Activated T-cell treated with anti-CD3 and anti-CD28 coated beads, Interleukin-2, amount 50 U/mL, for 48 hours (primary cell): Measurements from ENCODE around the gene SOX13.
A peak's percentile ranks its signal among the peaks of the same experiment; 100 is the strongest.
"Not testable (repeated sequence)": the region's sequence is repeated elsewhere in the genome, so short reads cannot be mapped to it uniquely, and the experiment has no call there.

Experiments used
- DNase-seq, 2 experiments: peaks; one replicate each; pipeline ENCODE4 v3.0.0-alpha.2; 2020

SOX13 gene

DNA sequence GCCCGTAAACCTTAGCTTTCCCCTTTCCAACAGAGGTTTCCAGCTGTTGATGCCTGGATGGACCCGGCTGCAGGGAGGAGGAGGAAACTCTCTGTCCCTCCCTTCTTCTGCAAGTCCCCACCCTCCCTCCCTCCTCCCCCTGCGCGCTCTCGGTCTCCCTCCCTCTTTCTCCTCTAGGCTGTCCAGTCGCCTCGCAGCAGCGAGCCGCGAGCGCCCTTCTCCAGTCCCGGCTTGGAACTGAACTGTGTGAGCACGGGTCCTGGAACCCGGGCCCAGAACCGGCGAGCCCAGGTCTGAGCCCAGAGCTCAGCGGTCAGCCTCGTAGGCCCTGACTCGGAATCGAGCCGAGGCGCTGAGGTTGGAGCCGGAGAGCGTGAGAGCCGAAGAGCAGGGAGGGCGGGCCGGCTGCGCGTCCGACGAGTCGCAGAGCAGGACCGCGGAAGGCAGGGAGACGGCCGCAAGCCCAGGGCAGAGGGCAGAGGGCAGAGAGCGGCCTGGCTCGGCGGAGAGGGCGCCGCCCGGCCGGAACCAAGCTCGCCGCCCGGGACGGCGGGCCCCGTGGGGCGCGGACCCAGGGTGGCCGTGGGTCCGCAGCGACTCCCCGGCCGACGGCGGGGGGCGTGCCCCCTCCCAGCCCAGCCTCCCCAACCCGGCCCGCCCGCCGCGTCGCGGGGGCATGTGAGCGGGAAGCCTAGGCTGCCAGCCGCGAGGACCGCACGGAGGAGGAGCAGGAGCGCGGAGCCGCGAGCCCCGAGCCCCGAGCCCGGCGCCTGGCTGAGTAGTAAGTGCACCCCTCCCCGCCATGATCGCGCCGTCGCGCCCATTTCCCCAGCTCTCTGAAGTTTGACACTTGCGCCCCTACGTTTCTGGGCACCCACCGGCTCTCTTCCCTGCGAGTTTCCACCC, at the start of gene SOX13:
Gene SOX13, plus strand, starts transcription at position 185 of the 906 bp plus-strand sequence. CDS start 39,801 bp downstream, outside the sequence.
- peak; percentile 46 to 51 for DNase-seq

GRCh38 chr1:204025917-204026707, 46.8 kb upstream of the SOX13 start:
- DNase-seq: no peak

GRCh38 chr1:204027446-204027845, 45.5 kb upstream of the SOX13 start:
- no peak for DNase-seq

DNA sequence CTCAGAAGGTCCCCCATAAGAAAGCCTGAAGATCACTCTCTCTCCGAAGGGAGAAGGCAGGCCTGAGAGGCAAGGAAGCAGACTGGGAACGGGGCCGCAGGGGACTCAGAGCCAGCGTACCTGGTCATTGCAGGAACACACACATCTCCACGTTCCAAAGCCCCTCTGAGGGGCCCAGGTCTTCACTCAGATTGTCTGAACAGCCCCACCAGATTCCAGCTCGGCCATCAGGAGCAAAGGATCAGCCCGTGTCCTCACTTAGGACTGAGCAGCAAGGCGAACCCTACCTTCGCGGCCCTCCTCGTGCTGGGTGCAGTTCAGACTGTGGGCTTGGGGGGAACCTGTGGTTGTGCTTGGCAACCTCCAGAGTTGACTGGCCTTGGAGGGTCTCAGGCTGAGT, 43.9 kb upstream of the SOX13 start:
- no peak for DNase-seq

- DNase-seq: no peak
Measured at GRCh38 chr1:204031098-204031710, 41.7 kb upstream of the SOX13 start.

- no peak for DNase-seq
Measured at GRCh38 chr1:204032642-204033235, 40.2 kb upstream of the SOX13 start.

DNA sequence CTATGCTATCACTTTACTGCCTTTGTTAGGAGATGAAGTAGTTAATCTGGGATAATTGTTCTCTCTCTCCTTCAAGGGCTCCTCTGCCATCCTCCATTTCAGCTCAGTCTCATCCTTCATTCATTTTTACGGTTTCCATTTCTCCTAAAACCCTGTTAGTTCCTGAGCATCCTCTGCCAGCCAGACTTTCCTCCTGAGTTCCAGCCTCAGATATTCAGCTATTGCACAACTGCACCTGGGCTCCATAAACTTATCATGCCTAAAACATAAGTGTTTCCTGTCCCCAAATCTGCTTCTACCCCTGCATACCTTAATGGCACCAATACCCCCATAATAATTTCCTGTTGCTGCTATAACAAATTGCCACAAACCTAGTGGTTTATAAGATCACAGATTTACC, 39.6 kb upstream of the SOX13 start:
- DNase-seq: no peak

GRCh38 chr1:204036882-204037655, 35.8 kb upstream of the SOX13 start:
- no peak for DNase-seq

- DNase-seq: no peak
Measured at GRCh38 chr1:204041232-204041767, 31.6 kb upstream of the SOX13 start.

GRCh38 chr1:204041803-204042505, 31.0 kb upstream of the SOX13 start:
- no peak for DNase-seq

DNA sequence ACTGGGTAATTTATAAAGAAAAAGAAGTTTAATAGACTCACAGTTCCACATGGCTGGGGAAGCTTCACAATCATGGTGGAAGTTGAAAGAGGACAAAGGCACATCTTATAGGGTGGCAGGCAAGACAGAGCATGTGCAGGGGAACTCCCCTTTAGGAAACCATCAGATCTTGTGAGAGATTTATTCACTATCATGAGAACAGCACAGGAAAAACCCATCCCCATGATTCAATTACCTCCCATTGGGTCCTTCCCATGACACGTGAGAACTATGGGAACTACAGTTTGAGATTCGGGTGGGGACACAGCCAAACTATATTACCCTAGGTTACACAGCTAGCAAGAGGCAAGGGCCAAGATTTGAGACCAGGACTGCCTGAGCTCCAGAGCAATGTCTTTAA, 30.4 kb upstream of the SOX13 start:
- DNase-seq: no peak

DNA sequence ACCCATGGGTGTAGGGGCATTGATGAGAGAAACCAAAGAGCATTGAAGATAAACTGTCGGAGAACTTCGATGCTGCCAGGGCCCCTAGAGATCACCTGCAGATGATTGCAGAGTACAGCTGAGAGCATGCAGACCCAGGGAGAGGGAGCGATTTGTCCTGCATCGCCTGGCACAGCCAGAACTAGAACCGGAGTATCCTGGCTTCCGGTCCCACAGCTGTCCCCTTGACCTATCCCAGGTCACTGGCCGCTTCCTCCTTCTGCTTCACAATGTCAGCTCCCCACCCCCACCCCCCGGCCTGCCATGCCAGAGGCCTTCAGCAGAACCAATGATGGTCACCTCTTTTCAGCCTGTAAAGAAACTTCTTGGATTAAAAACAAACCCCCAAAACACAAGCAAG, 29.2 kb upstream of the SOX13 start:
- DNase-seq: no peak

GRCh38 chr1:204044448-204044847, 28.5 kb upstream of the SOX13 start:
- DNase-seq: no peak

DNA sequence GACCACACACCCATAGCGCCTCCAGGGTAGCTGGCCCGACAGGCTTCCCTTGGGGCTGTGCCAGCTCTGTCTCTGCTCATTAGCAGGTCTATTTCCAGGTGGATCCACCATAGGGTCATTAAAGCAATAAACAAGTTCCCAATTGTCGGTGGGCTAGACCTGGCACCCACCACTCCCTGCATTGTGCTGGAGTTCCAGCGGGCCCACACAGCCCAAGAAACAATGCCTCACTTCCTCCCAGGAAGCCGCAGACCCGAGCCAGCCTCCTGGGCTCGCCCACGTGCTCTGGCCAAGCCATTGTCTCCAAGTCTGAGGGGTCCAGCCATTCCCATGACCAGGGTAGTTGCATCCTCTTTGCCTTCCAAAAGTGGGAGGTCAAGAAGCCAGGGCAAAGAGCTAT, 27.5 kb upstream of the SOX13 start:
- no peak for DNase-seq

DNA sequence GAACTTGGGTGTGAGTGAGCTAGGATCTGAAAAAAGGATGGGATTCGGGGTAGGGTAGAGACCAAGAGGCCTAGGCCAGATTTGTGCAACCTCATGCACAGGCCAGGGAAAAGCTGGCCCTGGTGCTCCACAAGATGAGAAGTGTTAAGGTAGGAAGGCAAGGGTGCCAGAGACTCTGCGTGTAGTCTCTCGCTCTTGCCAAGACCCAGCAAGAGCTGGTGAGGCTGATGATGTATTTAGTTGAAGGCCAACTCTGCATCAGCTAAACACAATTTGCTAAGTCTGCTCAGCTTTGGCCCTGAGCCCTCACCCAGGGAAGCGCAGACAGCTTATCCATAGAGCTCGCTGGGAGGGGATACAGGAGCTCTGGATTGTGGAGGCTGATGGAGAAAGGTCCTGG, 26.6 kb upstream of the SOX13 start:
- DNase-seq: no peak

DNA sequence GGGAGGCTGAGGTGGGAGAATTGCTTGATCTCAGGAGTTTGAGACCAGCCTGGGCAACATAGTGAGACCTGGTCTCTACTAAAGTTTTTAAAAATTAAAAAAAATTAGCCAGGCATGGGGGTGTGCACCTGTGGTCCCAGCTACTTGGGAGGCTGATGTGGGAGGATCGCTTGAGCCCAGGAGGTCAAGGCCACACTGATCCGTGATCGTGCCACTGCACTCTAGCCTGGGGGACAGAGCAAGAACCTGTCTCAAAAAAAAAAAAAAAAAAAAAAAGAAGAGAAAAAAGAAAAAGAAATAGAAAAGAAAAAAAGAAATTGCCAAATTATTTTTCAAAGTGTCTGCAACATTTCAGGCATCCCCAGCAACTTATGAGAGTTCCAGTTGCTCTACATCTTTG, 24.1 kb upstream of the SOX13 start:
- not testable (repeated sequence) for DNase-seq

- DNase-seq: no peak
Measured at GRCh38 chr1:204051258-204051657, 21.7 kb upstream of the SOX13 start.

GRCh38 chr1:204051718-204052117, 21.2 kb upstream of the SOX13 start:
- DNase-seq: no peak

DNA sequence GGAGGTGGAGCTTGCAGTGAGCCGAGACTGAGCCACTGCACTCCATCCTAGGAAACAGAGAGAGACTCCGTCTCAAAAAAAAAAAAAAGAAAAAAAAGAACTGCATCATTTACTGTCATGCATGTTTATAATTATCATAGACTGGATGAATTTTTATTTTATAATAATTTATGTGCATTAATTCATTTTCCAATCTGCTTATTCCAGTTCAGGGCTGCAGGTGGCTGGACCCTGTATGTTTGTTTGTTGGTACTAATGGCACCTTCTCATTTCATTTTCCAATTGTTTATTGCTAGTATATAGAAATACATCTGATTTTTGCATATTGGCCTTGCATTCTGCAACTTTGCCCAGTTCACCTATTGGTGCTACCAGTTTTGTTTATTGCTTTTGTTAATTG, 19.0 kb upstream of the SOX13 start:
- DNase-seq: no peak

DNA sequence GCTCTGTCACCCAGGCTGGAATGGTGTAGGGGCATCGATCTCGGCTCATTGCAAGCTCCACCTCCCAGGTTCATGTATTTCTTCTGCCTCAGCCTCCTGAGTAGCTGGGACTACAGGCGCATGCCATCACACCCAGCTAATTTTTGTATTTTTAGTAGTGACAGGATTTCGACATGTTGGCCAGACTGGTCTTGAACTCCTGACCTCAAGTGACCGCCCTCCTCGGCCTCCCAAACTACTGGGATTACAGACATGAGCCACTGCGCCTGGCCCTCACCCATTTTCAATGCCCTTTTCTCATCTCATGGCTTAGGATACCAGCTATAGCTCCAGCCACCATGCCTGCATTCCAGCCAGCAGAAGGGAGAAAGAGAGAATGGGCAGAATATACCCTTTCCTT, 12.9 kb upstream of the SOX13 start:
- no peak for DNase-seq

DNA sequence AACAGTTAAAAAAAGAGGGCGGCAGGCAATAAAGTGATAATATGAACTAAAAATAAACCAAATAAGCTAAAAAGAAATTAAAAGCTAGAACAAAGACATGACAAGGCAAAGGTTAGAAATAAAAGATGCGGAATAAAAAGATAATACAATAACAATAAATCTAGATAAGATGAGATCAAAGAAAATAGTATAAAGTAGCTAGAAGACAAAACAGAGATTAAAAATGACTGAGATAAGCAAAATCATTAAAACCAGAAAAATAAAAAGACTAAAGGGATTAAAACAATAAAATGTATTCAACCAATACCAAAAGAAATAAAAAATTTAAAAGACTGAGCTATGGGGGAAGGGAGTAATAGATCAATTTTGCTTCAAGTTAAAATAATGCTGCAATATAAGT, 10.8 kb upstream of the SOX13 start:
- DNase-seq: no peak
